Kidney tubule cell (primary cell): ENCODE measurements around the gene TRPM4.
"Not testable (repeated sequence)": the region's sequence is repeated elsewhere in the genome, so short reads cannot be mapped to it uniquely, and the experiment has no call there.

Experiments
- DNase-seq: peaks from one replicate; pipeline ENCODE4 v3.0.0-alpha.2; 2018; ENCODE audit warnings: low spot score

TRPM4 gene

GRCh38 chr19:49127225-49127624, 30.4 kb upstream of the TRPM4 start:
- not testable (repeated sequence) for DNase-seq

- DNase-seq: peak; percentile 96
Observed at GRCh38 chr19:49127674-49128544, 29.7 kb upstream of the TRPM4 start.

GRCh38 chr19:49128545-49129237, 28.9 kb upstream of the TRPM4 start:
- no peak for DNase-seq

DNA sequence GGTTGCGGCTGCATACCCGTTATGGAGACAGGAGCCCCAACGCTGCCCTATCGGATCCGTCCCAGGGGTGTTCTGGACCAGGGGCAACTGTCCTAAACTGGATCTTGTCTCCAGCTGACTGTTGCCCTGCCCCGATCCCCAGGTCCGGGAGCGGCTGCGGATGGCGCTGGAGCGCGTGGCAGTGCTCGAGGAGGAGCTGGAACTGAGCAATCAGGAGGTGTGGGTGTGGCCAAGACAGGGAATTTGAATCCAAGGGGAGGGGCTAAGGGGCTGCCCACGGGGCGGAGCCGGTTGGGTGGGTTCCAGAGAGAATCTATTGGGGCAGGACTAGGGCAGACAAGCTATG, 28.4 kb upstream of the TRPM4 start:
- DNase-seq: no peak

DNA sequence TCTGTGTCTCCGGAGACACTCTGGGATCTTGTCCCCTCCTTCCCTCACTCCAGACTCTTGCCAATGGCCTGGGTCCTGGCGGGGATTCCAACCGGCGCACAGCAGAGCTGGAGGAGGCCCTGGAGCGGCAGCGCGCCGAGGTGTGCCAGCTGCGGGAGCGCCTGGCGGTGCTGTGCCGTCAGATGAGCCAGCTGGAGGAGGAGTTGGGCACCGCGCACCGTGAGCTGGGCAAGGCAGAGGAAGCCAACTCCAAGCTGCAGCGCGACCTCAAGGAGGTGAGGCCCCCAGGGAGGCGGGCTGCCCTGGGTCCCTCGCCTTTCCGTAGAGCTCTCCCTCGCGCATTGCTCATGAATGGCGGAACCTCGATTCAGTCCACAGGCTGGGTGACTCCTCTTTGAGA, 27.3 kb upstream of the TRPM4 start:
- DNase-seq: no peak

DNA sequence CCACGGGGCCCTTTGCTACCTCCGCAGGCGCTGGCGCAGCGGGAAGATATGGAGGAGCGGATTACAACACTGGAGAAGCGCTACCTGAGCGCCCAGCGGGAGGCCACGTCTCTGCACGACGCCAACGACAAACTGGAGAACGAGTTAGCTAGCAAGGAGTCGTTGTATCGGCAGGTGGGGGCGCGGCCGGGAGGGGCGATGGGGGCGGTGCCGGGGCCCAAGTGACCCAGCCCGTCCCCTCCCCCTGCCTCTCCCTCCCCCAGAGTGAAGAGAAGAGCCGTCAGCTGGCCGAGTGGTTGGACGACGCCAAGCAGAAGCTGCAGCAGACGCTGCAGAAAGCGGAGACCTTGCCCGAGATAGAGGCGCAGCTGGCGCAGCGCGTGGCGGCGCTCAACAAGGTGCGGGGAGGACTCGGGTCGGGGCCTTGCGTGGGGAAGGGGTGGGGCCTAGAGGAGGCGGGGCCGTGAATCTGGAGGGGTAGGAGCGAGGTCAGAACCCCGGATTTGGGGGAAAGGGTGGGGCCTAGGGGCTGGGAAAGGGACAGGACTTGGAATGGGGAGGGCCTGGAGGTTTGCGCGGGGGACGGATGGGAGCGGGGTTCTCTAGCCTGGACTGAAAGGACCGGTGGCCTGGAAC, 24.5 kb upstream of the TRPM4 start:
- DNase-seq: no peak

DNA sequence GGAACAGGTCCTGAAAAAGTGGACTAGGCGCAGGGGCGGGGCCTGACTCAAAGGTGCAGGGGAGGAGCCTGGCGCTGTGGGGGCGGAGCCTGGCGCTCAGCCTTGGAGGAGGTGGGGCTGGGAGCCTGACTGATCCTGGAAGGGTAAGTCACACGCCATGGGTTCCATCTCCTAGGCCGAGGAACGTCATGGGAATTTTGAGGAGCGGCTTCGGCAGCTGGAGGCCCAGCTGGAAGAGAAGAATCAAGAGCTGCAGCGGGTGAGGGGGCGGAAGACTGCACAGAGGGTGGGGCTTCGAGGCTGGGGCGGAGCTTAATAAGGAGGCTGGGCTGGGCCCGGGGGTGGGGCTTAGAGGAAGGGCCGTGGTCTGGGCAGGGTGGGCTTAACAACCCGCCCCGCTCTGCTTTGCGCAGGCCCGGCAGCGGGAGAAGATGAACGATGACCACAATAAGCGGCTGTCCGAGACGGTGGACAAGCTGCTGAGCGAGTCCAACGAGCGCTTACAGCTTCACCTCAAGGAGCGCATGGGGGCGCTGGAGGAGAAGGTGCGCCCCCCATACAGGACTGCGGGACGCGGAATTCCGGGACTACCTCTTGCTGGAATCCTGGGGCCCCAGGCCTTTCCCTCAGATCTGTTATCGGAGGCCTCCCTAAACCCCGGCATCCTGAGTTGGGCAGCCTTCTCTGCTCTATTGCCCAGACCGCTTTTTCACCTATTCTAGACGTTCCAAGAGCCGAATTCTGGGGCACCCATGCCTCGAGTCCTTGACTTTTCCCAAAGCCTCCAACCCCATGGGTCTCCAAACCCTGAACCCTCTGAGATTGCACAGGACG, 23.8 kb upstream of the TRPM4 start:
- DNase-seq: peak; percentile 71

GRCh38 chr19:49135686-49136085, 21.9 kb upstream of the TRPM4 start:
- DNase-seq: no peak

GRCh38 chr19:49136771-49137171, 20.8 kb upstream of the TRPM4 start:
- DNase-seq: no peak

GRCh38 chr19:49140951-49141350, 16.6 kb upstream of the TRPM4 start:
- DNase-seq: no peak

DNA sequence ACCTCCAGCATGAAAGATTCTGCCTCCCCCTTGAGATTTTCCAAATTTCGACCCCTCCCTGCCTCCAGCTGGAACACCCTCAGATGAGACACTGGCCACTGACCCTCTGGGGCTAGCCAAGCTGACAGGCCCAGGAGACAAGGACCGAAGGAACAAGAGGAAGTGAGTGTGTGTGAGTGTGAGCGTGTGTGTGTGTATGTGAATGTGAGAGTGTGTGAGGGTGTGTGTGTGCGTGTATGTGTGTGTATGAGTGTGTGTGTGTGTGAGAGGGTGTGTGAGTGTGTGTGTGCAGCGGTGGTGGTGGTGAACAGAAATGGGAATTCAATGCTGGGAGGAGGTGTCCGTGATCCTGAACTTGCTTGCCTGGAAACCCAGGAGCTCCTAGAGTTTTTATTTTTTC, 16.2 kb upstream of the TRPM4 start:
- no peak for DNase-seq

DNA sequence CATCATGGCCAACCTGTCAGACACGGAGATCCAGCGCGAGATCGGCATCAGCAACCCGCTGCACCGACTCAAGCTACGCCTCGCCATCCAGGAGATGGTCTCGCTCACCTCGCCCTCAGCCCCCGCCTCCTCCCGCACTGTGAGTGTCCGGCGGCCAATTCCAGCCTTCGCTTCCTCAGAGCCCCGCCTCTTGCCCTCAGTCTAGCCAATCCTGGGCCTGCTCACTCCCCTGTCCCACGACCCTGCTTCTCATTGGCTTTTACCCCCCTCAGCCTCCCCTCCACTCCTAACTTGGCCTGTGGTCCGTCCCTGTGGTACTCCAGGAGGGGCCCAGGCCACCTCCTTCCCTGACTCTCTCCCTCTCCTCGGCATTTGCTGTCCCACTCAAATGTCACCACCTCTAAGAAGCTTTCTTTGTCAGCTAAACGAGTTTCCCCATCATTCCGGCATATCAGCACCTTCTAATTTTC, 14.7 kb upstream of the TRPM4 start:
- peak; percentile 92 for DNase-seq

DNA sequence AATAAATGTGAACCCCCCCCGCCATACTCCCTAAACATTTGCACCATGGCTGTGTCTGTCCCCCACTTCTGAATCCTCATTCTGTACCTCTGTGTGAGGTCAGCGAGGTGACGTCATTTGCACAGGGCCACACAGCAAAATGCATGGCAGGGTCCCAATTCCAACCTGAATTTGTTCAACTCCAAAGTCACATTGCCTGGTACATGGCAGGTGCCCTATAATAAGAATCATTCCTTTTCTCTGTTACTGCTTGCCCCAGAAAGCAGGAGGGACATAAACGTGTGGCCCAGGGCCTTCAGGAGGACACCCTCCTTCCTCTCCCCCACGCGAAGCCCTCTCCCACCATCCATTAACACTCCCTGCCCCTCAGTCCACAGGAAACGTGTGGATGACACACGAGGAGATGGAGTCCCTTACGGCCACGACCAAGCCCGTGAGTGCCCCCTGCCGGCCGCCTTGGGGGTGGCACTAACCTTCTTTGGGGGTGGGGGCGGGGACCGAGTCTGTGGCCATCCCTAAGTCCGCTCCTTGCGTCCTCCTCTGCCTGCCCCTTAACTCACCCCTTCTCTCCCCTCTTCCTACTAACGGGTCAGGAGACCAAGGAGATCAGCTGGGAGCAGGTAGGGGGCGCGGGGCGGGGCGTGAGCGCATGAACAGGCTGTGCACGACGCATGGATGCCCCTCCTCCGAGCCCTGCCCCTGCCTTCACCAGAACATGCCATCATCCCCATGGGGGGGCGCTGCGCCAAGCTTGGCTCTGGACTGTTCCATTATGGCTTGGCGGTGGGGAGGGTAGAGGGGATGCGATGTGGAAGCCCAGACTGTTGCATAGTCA, 11.8 kb upstream of the TRPM4 start:
- DNase-seq: peak; percentile 63

DNA sequence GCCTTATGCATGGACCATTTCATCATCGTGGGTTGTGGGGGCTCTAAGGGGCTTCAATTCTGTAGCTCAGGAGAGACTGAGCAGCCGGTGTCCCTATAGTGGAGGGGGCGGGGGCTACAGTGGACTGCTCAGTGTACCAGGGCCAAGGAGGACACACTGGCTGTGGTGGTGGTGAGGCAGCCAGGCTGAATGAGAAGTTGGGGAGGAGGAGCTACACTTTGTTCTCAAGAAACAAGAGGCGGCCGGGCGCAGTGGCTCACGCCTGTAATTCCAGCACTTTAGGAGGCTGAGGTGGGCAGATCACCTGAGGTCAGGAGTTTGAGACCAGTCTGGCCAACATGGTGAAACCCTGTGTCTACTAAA, 11.2 kb upstream of the TRPM4 start:
- DNase-seq: not testable (repeated sequence)

GRCh38 chr19:49148044-49148682, 9.4 kb upstream of the TRPM4 start:
- DNase-seq: no peak

DNA sequence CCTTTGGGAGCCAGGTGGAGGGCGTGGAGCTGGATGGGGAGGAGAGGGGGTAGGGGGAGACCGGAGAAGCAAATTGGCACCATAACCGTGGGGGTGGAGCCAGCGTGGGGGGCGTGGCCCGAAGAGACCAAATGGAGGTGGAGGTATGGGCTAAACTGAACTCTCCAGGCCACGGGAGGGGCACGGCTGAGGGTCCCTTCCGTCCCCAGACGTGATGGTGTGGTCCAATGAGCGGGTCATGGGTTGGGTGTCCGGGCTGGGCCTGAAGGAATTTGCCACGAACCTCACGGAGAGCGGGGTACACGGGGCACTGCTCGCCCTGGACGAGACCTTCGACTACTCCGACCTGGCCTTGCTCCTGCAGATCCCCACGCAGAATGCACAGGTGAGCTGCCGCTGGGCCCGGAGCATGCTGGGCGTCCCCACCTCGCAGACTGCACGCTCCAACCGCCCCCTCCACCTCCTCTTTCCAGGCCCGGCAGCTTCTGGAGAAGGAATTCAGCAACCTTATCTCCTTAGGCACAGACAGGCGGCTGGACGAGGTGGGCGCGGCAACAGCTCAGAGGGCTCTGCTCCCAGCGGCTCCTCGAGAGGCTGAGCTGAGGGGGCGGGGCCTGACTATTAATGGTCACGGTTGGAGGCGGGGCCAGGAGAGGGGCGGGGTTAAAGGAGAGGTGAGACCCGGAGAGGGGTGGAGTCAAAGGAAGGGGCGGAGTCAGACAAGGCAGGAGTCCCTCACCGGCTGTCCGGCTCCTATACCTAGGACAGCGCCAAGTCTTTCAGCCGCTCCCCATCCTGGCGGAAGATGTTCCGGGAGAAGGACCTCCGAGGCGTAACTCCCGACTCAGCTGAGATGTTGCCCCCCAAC, 8.6 kb upstream of the TRPM4 start:
- peak; percentile 93 for DNase-seq

DNA sequence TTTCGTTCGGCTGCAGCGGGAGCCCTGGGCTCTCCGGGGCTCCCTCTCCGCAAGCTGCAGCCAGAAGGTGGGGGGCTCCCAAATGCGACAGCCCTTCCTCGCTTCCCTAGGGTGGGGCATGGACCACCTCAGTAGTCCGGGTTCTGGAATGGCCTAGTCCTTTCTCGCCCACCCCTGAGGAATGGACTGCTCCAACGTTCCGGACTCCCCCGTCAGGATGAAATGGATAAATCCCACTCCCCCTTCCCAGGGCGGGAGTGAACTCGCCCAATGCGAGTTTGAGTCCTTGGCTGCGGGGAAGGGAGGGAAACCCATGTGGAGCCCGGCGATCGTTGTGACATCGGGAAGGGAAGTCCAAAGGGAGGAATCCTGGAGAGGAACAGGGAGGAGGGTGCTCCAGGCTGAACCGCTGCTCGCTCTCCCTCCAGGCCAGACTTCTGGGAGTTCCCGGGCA, 7.9 kb upstream of the TRPM4 start:
- DNase-seq: peak; percentile 67

GRCh38 chr19:49150106-49150943, 7.3 kb upstream of the TRPM4 start:
- peak; percentile 75 for DNase-seq

DNA sequence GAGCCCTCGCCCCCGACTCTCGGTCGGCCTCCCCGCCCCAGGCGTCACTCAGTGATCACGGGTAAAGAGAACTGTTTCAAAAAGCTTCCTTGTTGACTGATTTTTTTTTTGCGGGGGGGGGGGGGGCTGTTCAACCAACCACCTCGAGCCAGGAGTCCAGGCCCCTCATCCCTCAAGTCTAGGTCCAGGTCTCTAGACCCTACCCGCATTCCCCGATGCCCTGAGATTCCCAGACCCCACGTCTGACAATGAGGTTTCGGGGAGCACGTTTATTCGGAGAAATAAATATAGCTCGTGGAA, 6.7 kb upstream of the TRPM4 start:
- DNase-seq: no peak
